Activated gamma-delta T cell (primary cell): ENCODE data around the gene ANKRD36C.
"Not testable (repeated sequence)": the region's sequence is repeated elsewhere in the genome, so short reads cannot be mapped to it uniquely, and the experiment has no call there.

Experiments used
- DNase-seq: peaks from one replicate; lab custom pipeline; 2025; lab: John Stamatoyannopoulos, UW

ANKRD36C gene

GRCh38 chr2:95799147-95799889, 192.3 kb downstream of the ANKRD36C start:
- not testable (repeated sequence) for DNase-seq

- DNase-seq, result not testable (repeated sequence)
Measured at GRCh38 chr2:95796249-95797099, 195.2 kb downstream of the ANKRD36C start.

GRCh38 chr2:95793970-95794369, 197.7 kb downstream of the ANKRD36C start:
- not testable (repeated sequence) for DNase-seq

GRCh38 chr2:95790180-95790579, 201.4 kb downstream of the ANKRD36C start:
- not testable (repeated sequence) for DNase-seq

- DNase-seq, result not testable (repeated sequence)
Measured at GRCh38 chr2:95789385-95789784, 202.2 kb downstream of the ANKRD36C start.

GRCh38 chr2:95788642-95789041, 203.0 kb downstream of the ANKRD36C start:
- DNase-seq, result not testable (repeated sequence)
